SU-DHL-6 (cell line): ENCODE measurements around the gene PDE6D.
A peak's percentile ranks its signal among the peaks of the same experiment; 100 is the strongest.

Source experiments
- H2AFZ ChIP-seq: fragments of 200-600 bp; sonication (generic); 2 replicates; pipeline ENCODE4 v1.6.1; 2014; ENCODE audit warnings: low read depth, mild to moderate bottlenecking, moderate library complexity, mixed read lengths, antibody characterized with exemption, low read length; ENCODE audit not compliant: severe bottlenecking
- H3F3A ChIP-seq: fragments of 200-600 bp; shearing (Covaris generic); 2 replicates; pipeline ENCODE4 v1.6.0; 2016; ENCODE audit warnings: antibody characterized with exemption, mild to moderate bottlenecking; ENCODE audit not compliant: insufficient read depth
- H3K27ac ChIP-seq: fragments of 200-600 bp; sonication (generic); 2 replicates; pipeline ENCODE4 v1.5.1; 2016; ENCODE audit warnings: low read depth, mild to moderate bottlenecking, low read length, moderate library complexity, mixed read lengths
- H3K27me3 ChIP-seq: fragments of 200-600 bp; sonication (generic), shearing (Covaris generic); 2 replicates; pipeline ENCODE4 v1.6.0; 2014; ENCODE audit warnings: mild to moderate bottlenecking, low read length
- H3K36me3 ChIP-seq: fragments of 200-600 bp; sonication (generic); 2 replicates; pipeline ENCODE4 v1.6.1; 2014; ENCODE audit warnings: mild to moderate bottlenecking, low read length, mixed read lengths
- H3K4me2 ChIP-seq: fragments of 300-600, 200-600 bp; shearing (Covaris generic), sonication (generic); 2 replicates; pipeline ENCODE4 v1.6.0; 2014; ENCODE audit warnings: low read length, low read depth, mild to moderate bottlenecking; ENCODE audit not compliant: poor library complexity, severe bottlenecking
- H3K4me3 ChIP-seq: fragments of 200-600 bp; sonication (generic); 2 replicates; pipeline ENCODE4 v1.5.1; 2014; ENCODE audit warnings: antibody characterized with exemption, low read length, mild to moderate bottlenecking, mixed read lengths; ENCODE audit not compliant: insufficient read depth, poor library complexity, severe bottlenecking
- H3K79me2 ChIP-seq: fragments of 200-600 bp; sonication (generic); 2 replicates; pipeline ENCODE4 v1.6.1; 2014; ENCODE audit warnings: mild to moderate bottlenecking, low read length, moderate library complexity; ENCODE audit not compliant: insufficient read depth
- H3K9ac ChIP-seq: fragments of 200-600 bp; sonication (generic); 2 replicates; pipeline ENCODE4 v1.7.0; 2014; ENCODE audit warnings: mild to moderate bottlenecking, low read length
- H3K9me2 ChIP-seq: fragments of 200-600 bp; sonication (generic); replicated peaks from 2 replicates; pipeline ENCODE4 v1.6.1; 2014; ENCODE audit warnings: low read length; ENCODE audit not compliant: insufficient read depth
- H3K9me3 ChIP-seq: fragments of 200-600 bp; sonication (generic); 2 replicates; pipeline ENCODE4 v1.6.1; 2014; ENCODE audit warnings: low read length, mixed read lengths; ENCODE audit not compliant: insufficient read depth
- H4K20me1 ChIP-seq: fragments of 200-600 bp; sonication (generic); 2 replicates; pipeline ENCODE4 v1.6.1; 2014; ENCODE audit warnings: low read depth, mild to moderate bottlenecking, antibody characterized with exemption, low read length, moderate library complexity, mixed read lengths
- EZH2phosphoT487 ChIP-seq: fragments of 200-600 bp; sonication (generic), shearing (Covaris generic); conservative IDR thresholded peaks from 2 replicates; pipeline ENCODE4 v1.6.1; 2018; ENCODE audit warnings: mild to moderate bottlenecking, antibody characterized with exemption, low read length, moderate library complexity, mixed read lengths
- TF ChIP-seq, protein P1 (sequence below): fragments of 200-600 bp; sonication (generic); IDR thresholded peaks from one replicate; pipeline ENCODE4 v1.5.1; 2017; ENCODE audit warnings: antibody characterized with exemption, mild to moderate bottlenecking, low read length, moderate library complexity; ENCODE audit not compliant: insufficient read depth, poor library complexity, severe bottlenecking

Gene PDE6D

DNA sequence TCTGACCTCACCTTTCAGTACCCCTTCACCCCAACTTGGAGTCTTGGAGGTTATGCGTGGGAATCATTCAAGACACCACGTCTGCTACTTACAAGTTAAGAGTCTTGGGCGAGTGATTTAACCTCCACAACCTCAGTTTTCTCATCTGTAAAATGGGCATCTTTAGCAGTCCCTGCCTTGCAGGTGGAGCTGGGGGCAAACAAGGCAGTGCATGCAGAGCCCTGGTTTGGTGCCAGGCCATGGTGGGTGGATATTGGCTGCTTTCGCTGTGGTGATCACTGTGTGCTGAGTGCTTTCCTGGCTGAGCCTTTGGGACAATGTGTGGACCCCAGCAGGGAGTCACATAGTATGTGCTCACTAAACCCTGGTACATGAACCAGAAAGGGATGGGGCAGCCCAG is 93.1 kb downstream of the PDE6D start:
- Histone ChIP-seq H2AFZ (no peak overlapping the region), H3K9me3 (no peaks in the 10 kb centered on the region), H3K9me2 (no peaks in the 10 kb centered on the region), H4K20me1 (no peaks in the 10 kb centered on the region), H3K9ac (peak overlapping the region; percentile 96), H3K4me3 (no peak overlapping the region), H3K36me3 (no peaks in the 10 kb centered on the region), H3K27ac (no peak overlapping the region), H3K79me2 (peaks cover 30% of the 10 kb centered on the region), H3K27me3 (no peaks in the 10 kb centered on the region), H3K4me2 (peak overlapping the region; percentile 94), H3F3A (peaks cover 28% of the 10 kb centered on the region)
- TF ChIP-seq EZH2phosphoT487, result no peak
- TF ChIP-seq, protein P1, sequence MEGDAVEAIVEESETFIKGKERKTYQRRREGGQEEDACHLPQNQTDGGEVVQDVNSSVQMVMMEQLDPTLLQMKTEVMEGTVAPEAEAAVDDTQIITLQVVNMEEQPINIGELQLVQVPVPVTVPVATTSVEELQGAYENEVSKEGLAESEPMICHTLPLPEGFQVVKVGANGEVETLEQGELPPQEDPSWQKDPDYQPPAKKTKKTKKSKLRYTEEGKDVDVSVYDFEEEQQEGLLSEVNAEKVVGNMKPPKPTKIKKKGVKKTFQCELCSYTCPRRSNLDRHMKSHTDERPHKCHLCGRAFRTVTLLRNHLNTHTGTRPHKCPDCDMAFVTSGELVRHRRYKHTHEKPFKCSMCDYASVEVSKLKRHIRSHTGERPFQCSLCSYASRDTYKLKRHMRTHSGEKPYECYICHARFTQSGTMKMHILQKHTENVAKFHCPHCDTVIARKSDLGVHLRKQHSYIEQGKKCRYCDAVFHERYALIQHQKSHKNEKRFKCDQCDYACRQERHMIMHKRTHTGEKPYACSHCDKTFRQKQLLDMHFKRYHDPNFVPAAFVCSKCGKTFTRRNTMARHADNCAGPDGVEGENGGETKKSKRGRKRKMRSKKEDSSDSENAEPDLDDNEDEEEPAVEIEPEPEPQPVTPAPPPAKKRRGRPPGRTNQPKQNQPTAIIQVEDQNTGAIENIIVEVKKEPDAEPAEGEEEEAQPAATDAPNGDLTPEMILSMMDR, result no peak

DNA sequence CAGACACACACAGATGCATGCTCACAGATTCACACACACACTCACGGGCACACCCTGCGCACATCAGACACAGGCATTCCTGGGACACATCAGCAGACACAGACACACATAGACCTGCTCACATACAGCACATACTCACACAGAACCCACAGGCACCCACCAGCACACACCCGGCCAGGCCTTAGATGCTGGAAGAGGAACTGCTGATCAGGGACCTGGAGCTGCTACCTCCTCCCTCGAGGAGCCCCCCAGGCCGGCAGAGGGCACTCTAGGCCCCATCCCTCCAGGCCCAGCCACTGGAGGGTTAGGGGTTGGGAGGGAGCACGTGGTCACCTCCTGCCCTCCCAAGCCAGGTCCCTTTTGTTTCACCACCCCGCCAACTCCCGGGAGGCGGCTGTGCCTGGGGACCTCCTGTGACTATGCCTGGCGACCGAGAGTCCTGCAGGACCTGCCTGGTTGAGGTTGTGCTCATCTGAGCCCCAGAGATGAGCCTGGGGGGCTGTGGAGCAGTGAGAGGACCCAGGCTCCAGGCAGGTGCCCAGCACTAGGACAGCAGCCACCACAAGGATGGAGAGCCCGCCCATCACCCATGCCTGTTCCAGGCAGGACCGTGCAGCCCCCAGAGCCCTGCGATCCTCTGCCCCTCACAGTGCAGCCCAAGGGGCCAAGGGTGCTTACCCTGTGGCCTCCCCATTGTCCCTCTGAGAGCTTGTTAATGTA is 93.8 kb downstream of the PDE6D start:
- H3K9me3 ChIP-seq, result no peaks in the 10 kb centered on the region
- peak overlapping the region; percentile 94 for H3K27ac ChIP-seq
- no peaks in the 10 kb centered on the region for H3K9me2 ChIP-seq
- H3K4me2 ChIP-seq, result peak overlapping the region; percentile 94
- H4K20me1 ChIP-seq, result no peaks in the 10 kb centered on the region
- TF ChIP-seq EZH2phosphoT487, result no peak
- TF ChIP-seq, protein P1, result peak; percentile 79
- no peaks in the 10 kb centered on the region for H3K27me3 ChIP-seq
- no peaks in the 10 kb centered on the region for H3K36me3 ChIP-seq
- peaks cover 35% of the 10 kb centered on the region for H3F3A ChIP-seq
- peaks cover 37% of the 10 kb centered on the region for H3K79me2 ChIP-seq
- H2AFZ ChIP-seq, result no peak overlapping the region
- H3K4me3 ChIP-seq, result peak overlapping the region; percentile 64
- H3K9ac ChIP-seq, result peak overlapping the region; percentile 96

DNA sequence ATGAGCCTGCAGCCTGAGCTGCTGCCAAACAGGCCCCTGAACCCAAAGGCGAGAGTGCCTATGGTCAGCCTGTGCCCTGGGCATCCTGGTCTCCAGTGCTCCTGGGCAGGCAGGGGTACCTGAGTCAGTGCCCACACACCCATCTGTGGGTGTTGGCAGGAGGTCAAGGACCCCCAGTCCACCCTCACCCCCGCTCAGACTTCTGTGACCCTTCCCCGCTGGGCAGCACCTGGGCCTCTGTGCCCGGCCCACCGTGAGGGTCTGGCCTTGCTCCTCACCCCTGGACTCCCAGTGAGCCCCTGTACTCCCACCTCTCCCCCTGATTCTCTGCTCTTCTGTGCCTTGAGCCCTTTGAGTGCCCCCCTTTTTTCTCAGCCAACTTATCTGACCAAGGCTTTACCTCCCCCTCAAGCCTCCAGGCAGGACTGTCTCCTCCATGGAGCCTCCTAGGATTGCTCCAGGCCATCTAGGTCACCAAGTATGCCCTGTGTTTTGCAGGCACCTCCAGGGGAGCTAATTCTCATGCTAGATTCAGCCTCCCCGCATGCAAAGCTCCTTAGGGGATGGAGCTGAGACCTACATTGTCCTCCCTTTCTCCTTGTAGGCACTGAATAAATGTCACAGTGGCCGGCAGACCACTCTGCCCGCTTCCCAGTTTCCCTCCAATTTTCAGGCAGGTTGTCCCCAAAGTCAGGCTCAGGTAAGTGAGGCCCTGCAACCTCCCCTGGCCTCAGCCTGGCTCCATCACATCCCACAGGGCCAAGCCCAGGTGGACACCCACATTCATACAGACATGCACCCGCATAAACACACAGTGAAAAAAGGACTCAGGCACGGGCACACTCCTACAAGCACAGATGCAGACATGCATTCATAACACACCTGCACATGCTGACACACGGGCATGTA is 94.6 kb downstream of the PDE6D start:
- H3K9me2 ChIP-seq, result no peaks in the 10 kb centered on the region
- H3K27me3 ChIP-seq, result no peaks in the 10 kb centered on the region
- peaks cover 37% of the 10 kb centered on the region for H3K79me2 ChIP-seq
- no peaks in the 10 kb centered on the region for H4K20me1 ChIP-seq
- peak overlapping the region; percentile 64 for H3K4me3 ChIP-seq
- H3K36me3 ChIP-seq, result no peaks in the 10 kb centered on the region
- no peak for TF ChIP-seq EZH2phosphoT487
- TF ChIP-seq, protein P1, result no peak
- H3K27ac ChIP-seq, result peak overlapping the region; percentile 94
- H3K9ac ChIP-seq, result peak overlapping the region; percentile 96
- H3K9me3 ChIP-seq, result no peaks in the 10 kb centered on the region
- H3K4me2 ChIP-seq, result peak overlapping the region; percentile 94
- peaks cover 44% of the 10 kb centered on the region for H3F3A ChIP-seq
- no peak overlapping the region for H2AFZ ChIP-seq
